Activated B cell treated with CpG ODN at 0.5 μM for 24 hours (primary cell): Measurements from ENCODE around the gene CADM4. TPM values are rescaled to one million over a fixed set of nuclear protein-coding genes. Genes with fewer than 3 reads are reported as not detected.

Source experiments
- ATAC-seq: fragments of 200-7000 bp; cut with Tn5 transposase; one replicate; pipeline ENCODE4 v1.10.0; 2021; ENCODE audit warnings: low read depth, mild to moderate bottlenecking, moderate library complexity
- CTCF ChIA-PET: fragments of 350-600 bp; sonication (Branson Sonifier 250); formaldehyde crosslinking; loops from one replicate; lab custom pipeline; 2021; ENCODE audit warnings: antibody characterized with exemption; lab: Charles Lee
- POLR2A ChIA-PET: fragments of 350-600 bp; sonication (Branson Sonifier 250); formaldehyde crosslinking; loops from one replicate; lab custom pipeline; 2021; ENCODE audit warnings: antibody characterized with exemption; lab: Charles Lee
- DNase-seq: peaks from one replicate; pipeline ENCODE4 v3.0.0; 2022
- H3K27ac Mint-ChIP-seq: one replicate; pipeline ENCODE4 v1.8.0; 2020; ENCODE audit warnings: mixed read lengths
- H3K27me3 Mint-ChIP-seq: one replicate; pipeline ENCODE4 v1.8.0; 2021; ENCODE audit warnings: mixed read lengths
- H3K36me3 Mint-ChIP-seq: one replicate; pipeline ENCODE4 v1.8.0; 2021; ENCODE audit warnings: low read depth, mixed read lengths
- H3K4me1 Mint-ChIP-seq: one replicate; pipeline ENCODE4 v1.8.0; 2021; ENCODE audit warnings: mixed read lengths
- H3K4me3 Mint-ChIP-seq: one replicate; pipeline ENCODE4 v1.8.0; 2020; ENCODE audit warnings: mild to moderate bottlenecking, mixed read lengths
- H3K9me3 Mint-ChIP-seq: one replicate; pipeline ENCODE4 v1.8.0; 2020; ENCODE audit warnings: mixed read lengths
- CTCF ChIP-seq: fragments of 200-600 bp; IDR thresholded peaks from one replicate; pipeline ENCODE4 v1.8.0; 2022; ENCODE audit warnings: antibody characterized with exemption, mild to moderate bottlenecking
- intact Hi-C: fragments of 100-400 bp; cut with micrococcal nuclease; formaldehyde crosslinking; loops from one replicate; pipeline ENCODE4 v1.15.1; 2024
- total RNA-seq: library from RNA; stranded (reverse); gene quantifications from 2 replicates; pipeline ENCODE4 v1.2.3, GENCODE V29; 2022

The CADM4 gene
- total RNA-seq, 1 donor from 2014 or later, result not detected

GRCh38 chr19:43662487-43662886 lies 22.8 kb upstream of the CADM4 start:
- ChIA-PET POLR2A (interaction anchor here (0.7 kb wide), 1 partner anchor 902 kb away, joined by 6 read pairs; no protein-coding TSS in a partner anchor), CTCF (no interaction called here)
- Mint-ChIP-seq H3K4me3 (no peak overlapping the region), H3K36me3 (no peaks in the 10 kb centered on the region), H3K27me3 (peaks cover 4% of the 10 kb centered on the region), H3K4me1 (peaks cover 15% of the 10 kb centered on the region), H3K27ac (no peak overlapping the region), H3K9me3 (peaks cover 2% of the 10 kb centered on the region)
- intact Hi-C loops, result loop anchor here (10.0 kb wide), 1 partner anchor 62 kb away; no protein-coding TSS in a partner anchor
- ATAC-seq (no peak), DNase-seq (no peak)
- TF ChIP-seq CTCF, result no peak

GRCh38 chr19:43660971-43661360 lies 21.3 kb upstream of the CADM4 start:
- Mint-ChIP-seq H3K9me3 (peaks cover 2% of the 10 kb centered on the region), H3K27me3 (no peaks in the 10 kb centered on the region), H3K27ac (no peak overlapping the region), H3K4me3 (no peak overlapping the region), H3K4me1 (peaks cover 12% of the 10 kb centered on the region), H3K36me3 (no peaks in the 10 kb centered on the region)
- no peak for DNase-seq
- intact Hi-C loops, result loop anchor here (10.0 kb wide), 1 partner anchor 64 kb away; no protein-coding TSS in a partner anchor
- CTCF ChIA-PET, result no interaction called here
- POLR2A ChIA-PET, result no interaction called here
- no peak for TF ChIP-seq CTCF
- no peak for ATAC-seq

- CTCF ChIA-PET, result no interaction called here
- POLR2A ChIA-PET, result no interaction called here
- no peak for DNase-seq
- Mint-ChIP-seq H3K36me3 (no peaks in the 10 kb centered on the region), H3K4me1 (peaks cover 12% of the 10 kb centered on the region), H3K27me3 (no peaks in the 10 kb centered on the region), H3K27ac (no peak overlapping the region), H3K4me3 (no peak overlapping the region), H3K9me3 (peaks cover 2% of the 10 kb centered on the region)
- intact Hi-C loops, result loop anchor here (10.0 kb wide), 1 partner anchor 64 kb away; no protein-coding TSS in a partner anchor
- ATAC-seq, result no peak
- no peak for TF ChIP-seq CTCF
These were observed 20.8 kb upstream of the CADM4 start for GRCh38 chr19:43660301-43660970.

- POLR2A ChIA-PET, result interaction anchor here (0.6 kb wide), 1 partner anchor 218 kb away, joined by 3 read pairs; no protein-coding TSS in a partner anchor
- no peak overlapping the region for H3K27ac Mint-ChIP-seq
- ATAC-seq, result no peak
These were observed 18.8 kb upstream of the CADM4 start for GRCh38 chr19:43658494-43658893.

More at GRCh38 chr19:43658494-43658893, 18.8 kb upstream of the CADM4 start:
- no peak overlapping the region for H3K4me3 Mint-ChIP-seq
- intact Hi-C loops, result no loop called here
- DNase-seq, result no peak
- CTCF ChIA-PET, result no interaction called here
- H3K27me3 Mint-ChIP-seq, result no peaks in the 10 kb centered on the region
- H3K36me3 Mint-ChIP-seq, result no peaks in the 10 kb centered on the region
- TF ChIP-seq CTCF, result no peak
- no peaks in the 10 kb centered on the region for H3K4me1 Mint-ChIP-seq
- H3K9me3 Mint-ChIP-seq, result peaks cover 2% of the 10 kb centered on the region
